Measurements from ENCODE around the gene DNAAF5.

GRCh38 chr7:728602-729001 lies 2.1 kb downstream of the DNAAF5 start:
- TF ChIP-seq CTCF (IDR thresholded peaks at IDR 0.05) = no peak
- no peak for TF ChIP-seq POLR2A (IDR thresholded peaks at IDR 0.05)
